H1 (cell line): ENCODE results near the gene CHRDL1. TPM values are rescaled to one million over a fixed set of nuclear protein-coding genes. Genes with fewer than 3 reads are reported as not detected.

Source experiments
- CTCF ChIA-PET: fragments of 300-600 bp; sonication (Branson Sonifier 250); formaldehyde crosslinking; loops from one replicate; lab custom pipeline; 2021; ENCODE audit not compliant: partially characterized antibody; lab: Charles Lee
- POLR2A ChIA-PET: fragments of 300-600 bp; sonication (Branson Sonifier 250); formaldehyde crosslinking; loops from one replicate; lab custom pipeline; 2021; ENCODE audit warnings: inconsistent platforms; ENCODE audit not compliant: partially characterized antibody; lab: Charles Lee
- DNase-seq, 2 experiments: peaks; one replicate each; pipeline versions ENCODE4 v3.0.0 to v3.0.0-alpha.2; 2010 to 2022; ENCODE audit warnings: low spot score in 2 of 2, low read depth in 1 of 2, mixed read lengths in 1 of 2
- FAIRE-seq: peaks from 2 replicates; lab custom pipeline; 2011; peaks lifted over from hg19 to GRCh38; lab: Jason Lieb, UNC
- H2AFZ ChIP-seq: 2 replicates; pipeline ENCODE4 v1.8.1; 2012; ENCODE audit warnings: low read length, inconsistent platforms
- H2AK5ac ChIP-seq: 2 replicates; pipeline ENCODE4 v1.6.1; 2013; ENCODE audit warnings: low read depth, low read length
- H2BK120ac ChIP-seq: replicated peaks from 2 replicates; pipeline ENCODE3; 2013; ENCODE audit warnings: low read depth, low read length, inconsistent platforms
- H2BK12ac ChIP-seq: 2 replicates; pipeline ENCODE4 v1.6.1; 2013; ENCODE audit warnings: low read depth, low read length
- H2BK15ac ChIP-seq: 2 replicates; pipeline ENCODE4 v1.6.1; 2013; ENCODE audit warnings: low read length
- H2BK20ac ChIP-seq: 2 replicates; pipeline ENCODE4 v1.6.1; 2013; ENCODE audit warnings: low read length
- H2BK5ac ChIP-seq: 2 replicates; pipeline ENCODE4 v1.6.1; 2013; ENCODE audit warnings: low read depth, low read length
- H3K14ac ChIP-seq: 2 replicates; pipeline ENCODE4 v1.6.1; 2013; ENCODE audit warnings: inconsistent platforms; ENCODE audit not compliant: insufficient read length
- H3K18ac ChIP-seq: 2 replicates; pipeline ENCODE4 v1.6.1; 2013; ENCODE audit warnings: low read length; ENCODE audit errors: extremely low read depth
- H3K23ac ChIP-seq: 2 replicates; pipeline ENCODE4 v1.6.1; 2013; ENCODE audit warnings: inconsistent platforms; ENCODE audit not compliant: insufficient read length
- H3K23me2 ChIP-seq: 2 replicates; pipeline ENCODE4 v1.6.1; 2013; ENCODE audit warnings: low read depth, low read length
- H3K27ac ChIP-seq: 2 replicates; pipeline ENCODE4 v1.6.1; 2011; ENCODE audit warnings: low read depth, low read length, inconsistent platforms
- H3K27me3 ChIP-seq, 4 experiments: replicated peaks in 1 of 4; 1 replicate in 1 of 4; 2 replicates in 3 of 4; pipeline versions ENCODE4 v1.6.1 to v1.8.1; 2011 to 2013; ENCODE audit warnings: low read length in 3 of 4, mild to moderate bottlenecking in 3 of 4, inconsistent platforms in 2 of 4, mixed read lengths in 2 of 4, moderate library complexity in 1 of 4; ENCODE audit not compliant: control insufficient read depth in 3 of 4, insufficient read depth in 3 of 4; ENCODE audit errors: extremely low read depth in 1 of 4
- H3K36me3 ChIP-seq, 4 experiments: 2 replicates each; pipeline versions ENCODE4 v1.6.1 to v1.8.1; 2011 to 2013; ENCODE audit warnings: mild to moderate bottlenecking in 4 of 4, low read length in 3 of 4, moderate library complexity in 2 of 4, control low read depth in 1 of 4, inconsistent platforms in 1 of 4; ENCODE audit not compliant: insufficient read depth in 4 of 4, control insufficient read depth in 2 of 4
- H3K4ac ChIP-seq: replicated peaks from 2 replicates; pipeline ENCODE3; 2013; ENCODE audit warnings: low read length, low read depth, mixed read lengths, inconsistent platforms; ENCODE audit not compliant: insufficient read length
- H3K4me1 ChIP-seq, 4 experiments: replicated peaks in 1 of 4; 1 replicate in 1 of 4; 2 replicates in 3 of 4; pipeline versions ENCODE4 v1.6.1 to v1.8.1; 2011 to 2013; ENCODE audit warnings: low read length in 3 of 4, inconsistent platforms in 2 of 4, mixed read lengths in 1 of 4; ENCODE audit not compliant: insufficient read depth in 4 of 4, control insufficient read depth in 3 of 4
- H3K4me2 ChIP-seq, 2 experiments: 2 replicates each; pipeline versions ENCODE4 v1.6.1 to v1.8.1; 2011 to 2013; ENCODE audit warnings: low read depth in 2 of 2, low read length in 2 of 2, control low read depth in 1 of 2, inconsistent platforms in 1 of 2, mild to moderate bottlenecking in 1 of 2; ENCODE audit not compliant: insufficient read depth in 1 of 2
- H3K4me3 ChIP-seq, 4 experiments: fragments of 200-600, 300-600 bp in 1 of 4; sonication (generic), shearing (Covaris generic), sonication (Bioruptor Twin) in 1 of 4; 2 replicates each; pipeline versions ENCODE4 v1.5.1 to v1.8.1; 2011 to 2016; ENCODE audit warnings: low read length in 4 of 4, low read depth in 3 of 4, control low read depth in 2 of 4, inconsistent platforms in 2 of 4, mild to moderate bottlenecking in 2 of 4, mixed read lengths in 1 of 4, moderate library complexity in 1 of 4; ENCODE audit not compliant: insufficient read depth in 2 of 4; ENCODE audit errors: extremely low read depth in 1 of 4
- H3K56ac ChIP-seq: replicated peaks from 2 replicates; pipeline ENCODE3; 2013; ENCODE audit warnings: low read depth, mild to moderate bottlenecking, mixed read lengths, low read length, inconsistent platforms; ENCODE audit not compliant: insufficient read length
- H3K79me1 ChIP-seq: 2 replicates; pipeline ENCODE4 v1.6.1; 2013; ENCODE audit warnings: low read depth, low read length, control low read depth
- H3K79me2 ChIP-seq, 2 experiments: 2 replicates each; pipeline versions ENCODE4 v1.6.1 to v1.8.1; 2012 to 2013; ENCODE audit warnings: low read length in 2 of 2, mild to moderate bottlenecking in 2 of 2, inconsistent platforms in 1 of 2; ENCODE audit not compliant: insufficient read depth in 2 of 2, control insufficient read depth in 1 of 2
- H3K9ac ChIP-seq, 4 experiments: replicated peaks in 1 of 4; 1 replicate in 1 of 4; 2 replicates in 3 of 4; pipeline versions ENCODE4 v1.6.1 to v1.8.1; 2011 to 2013; ENCODE audit warnings: low read depth in 3 of 4, low read length in 3 of 4, control low read depth in 2 of 4, mild to moderate bottlenecking in 2 of 4, moderate library complexity in 2 of 4, inconsistent platforms in 1 of 4; ENCODE audit errors: extremely low read depth in 1 of 4
- H3K9me3 ChIP-seq, 2 experiments: 2 replicates each; pipeline versions ENCODE4 v1.6.1 to v1.8.1; 2012 to 2013; ENCODE audit warnings: mild to moderate bottlenecking in 2 of 2, moderate library complexity in 2 of 2, control low read depth in 1 of 2, inconsistent platforms in 1 of 2, low read depth in 1 of 2, low read length in 1 of 2, mixed read lengths in 1 of 2; ENCODE audit not compliant: insufficient read depth in 2 of 2
- H4K20me1 ChIP-seq, 2 experiments: replicated peaks in 1 of 2; 2 replicates each; pipeline versions ENCODE3 to v1.8.1; 2011 to 2013; ENCODE audit warnings: inconsistent platforms in 2 of 2, low read length in 2 of 2, mild to moderate bottlenecking in 1 of 2; ENCODE audit not compliant: insufficient read depth in 2 of 2, control insufficient read depth in 1 of 2
- H4K5ac ChIP-seq: 2 replicates; pipeline ENCODE4 v1.6.1; 2013; ENCODE audit warnings: low read length, low read depth, mixed read lengths, inconsistent platforms; ENCODE audit not compliant: insufficient read length
- H4K8ac ChIP-seq: 2 replicates; pipeline ENCODE4 v1.8.0; 2013; ENCODE audit warnings: mild to moderate bottlenecking, moderate library complexity, low read length, inconsistent platforms; ENCODE audit not compliant: insufficient read depth; ENCODE audit errors: extremely low read depth
- H4K91ac ChIP-seq: replicated peaks from 2 replicates; pipeline ENCODE3; 2013; ENCODE audit warnings: low read length, mixed read lengths, inconsistent platforms; ENCODE audit not compliant: insufficient read length
- ASH2L ChIP-seq: fragments of 200-600, 300-600 bp; sonication (generic); IDR thresholded peaks from one replicate; pipeline ENCODE4 v1.7.1; 2017; ENCODE audit warnings: low read length
- EP300 ChIP-seq, 2 experiments: IDR thresholded peaks; 1 replicate in 1 of 2; 2 replicates in 1 of 2; pipeline ENCODE4 v1.6.1; 2011 to 2012; ENCODE audit warnings: low read depth in 2 of 2, low read length in 2 of 2, mild to moderate bottlenecking in 2 of 2, borderline replicate concordance in 1 of 2, inconsistent platforms in 1 of 2, moderate library complexity in 1 of 2
- HDAC2 ChIP-seq, 2 experiments: fragments of 300-600 bp in 1 of 2; sonication (generic) in 1 of 2; IDR thresholded peaks; 2 replicates each; pipeline ENCODE4 v1.6.1; 2011 to 2012; ENCODE audit warnings: low read depth in 2 of 2, low read length in 2 of 2, mild to moderate bottlenecking in 2 of 2, moderate library complexity in 2 of 2, borderline replicate concordance in 1 of 2, inconsistent platforms in 1 of 2
- JUN ChIP-seq: IDR thresholded peaks from 2 replicates; pipeline ENCODE4 v1.6.1; 2011; ENCODE audit warnings: low read depth, mild to moderate bottlenecking, improper control_type of control experiment, low read length
- POLR2AphosphoS5 ChIP-seq: IDR thresholded peaks from 2 replicates; pipeline ENCODE4 v1.6.1; 2011; ENCODE audit warnings: low read depth, low read length
- SAP30 ChIP-seq: fragments of 300-600 bp; sonication (generic); IDR thresholded peaks from 2 replicates; pipeline ENCODE4 v1.7.1; 2012; ENCODE audit warnings: low read length, moderate library complexity, mild to moderate bottlenecking, inconsistent platforms; ENCODE audit not compliant: insufficient read depth, insufficient replicate concordance
- SP2 ChIP-seq: IDR thresholded peaks from 2 replicates; pipeline ENCODE4 v1.6.1; 2012; ENCODE audit warnings: mild to moderate bottlenecking, low read length, inconsistent platforms
- USF2 ChIP-seq: IDR thresholded peaks from 2 replicates; pipeline ENCODE4 v1.6.1; 2011; ENCODE audit warnings: low read length, improper control_type of control experiment
- WGBS, 2 experiments: shearing (Covaris generic) in 1 of 2; methylation state at CpG; one replicate each; pipeline versions ENCODE4 v1.1.6 to v1.1.7; 2013 to 2015; ENCODE audit warnings: low lambda C conversion rate in 2 of 2, mixed read lengths in 2 of 2, inconsistent platforms in 1 of 2, low coverage in 1 of 2, missing lambda C conversion rate in 1 of 2; ENCODE audit not compliant: insufficient replicate concordance in 2 of 2, insufficient coverage in 1 of 2, insufficient read length in 1 of 2; ENCODE audit errors: extremely low coverage in 1 of 2, missing lambda C conversion rate in 1 of 2; 5-methylcytosine and 5-hydroxymethylcytosine counted together
- polyA plus RNA-seq, 7 experiments: library from polyadenylated mRNA; depleted of rRNA in 3 of 7; stranded (reverse) in 5 of 7; unstranded in 2 of 7; fragments of >200 nt in 5 of 7; fragments of 200-250 nt in 2 of 7; gene quantifications; 1 replicate in 5 of 7; 2 replicates in 1 of 7; 4 replicates in 1 of 7; pipeline versions ENCODE4 v1.2.1 to v1.2.3, GENCODE V29; 2011 to 2013; ENCODE audit warnings: missing spikeins in 2 of 7, mixed read lengths in 2 of 7
- total RNA-seq: library from RNA; stranded (reverse); fragmentation: NEBNext Ultra II Directional; extraction: Animal tissue kit (Norgen Biotek cat#: 25700); gene quantifications from 2 replicates; pipeline ENCODE4 v1.2.1, GENCODE V29; 2021

CHRDL1 gene
- total and polyA plus RNA-seq, 2 of the 8 experiments (the other 6 are each of a cell fraction or from before 2014, with no cell fraction given) = 5.6 to 15.6 TPM

GRCh38 chrX:110691446-110691845 is 104.2 kb downstream of the CHRDL1 start:
- H4K20me1 ChIP-seq = no peaks in the 10 kb centered on the region
- POLR2A ChIA-PET = no interaction called here

More at GRCh38 chrX:110691446-110691845, 104.2 kb downstream of the CHRDL1 start:
- Histone ChIP-seq H3K27ac (no peak overlapping the region), H4K8ac (no peak overlapping the region), H2BK5ac (no peak overlapping the region), H3K9me3 (no peaks in the 10 kb centered on the region), H4K91ac (no peak overlapping the region), H3K23me2 (no peaks in the 10 kb centered on the region), H3K56ac (no peak overlapping the region), H2BK120ac (no peak overlapping the region), H3K4me1 (no peaks in the 10 kb centered on the region), H3K4ac (no peak overlapping the region), H3K79me2 (no peaks in the 10 kb centered on the region), H2BK15ac (no peak overlapping the region), H2AK5ac (no peak overlapping the region), H3K14ac (no peak overlapping the region), H3K79me1 (no peaks in the 10 kb centered on the region), H3K27me3 (no peaks in the 10 kb centered on the region), H2BK20ac (no peak overlapping the region), H2BK12ac (no peak overlapping the region), H3K4me2 (no peak overlapping the region), H3K36me3 (no peaks in the 10 kb centered on the region), H3K23ac (no peak overlapping the region), H3K18ac (no peak overlapping the region), H3K4me3 (no peak overlapping the region), H2AFZ (no peak overlapping the region), H4K5ac (no peak overlapping the region), H3K9ac (no peak overlapping the region)
- FAIRE-seq (no peak), DNase-seq (no peak)
- TF ChIP-seq JUN (no peak), SP2 (no peak), USF2 (no peak), SAP30 (no peak), HDAC2 (IDR thresholded peaks at IDR 0.05; ENCODE audit: borderline replicate concordance in 1 of 2, low read depth in 2 of 2, low read length in 2 of 2) (no peak), POLR2AphosphoS5 (no peak), ASH2L (no peak), EP300 (IDR thresholded peaks at IDR 0.05; ENCODE audit: borderline replicate concordance in 1 of 2, low read depth in 2 of 2, low read length in 2 of 2) (no peak)
- 100% methylated on average over 1 of the region's 1 CpG; no CpG with 5 or more reads in 1 of the 2 experiments for WGBS, 2 experiments
- CTCF ChIA-PET = interaction anchor here (1.4 kb wide), 1 partner anchor 15 kb away, joined by 4 read pairs; no protein-coding TSS in a partner anchor
